K562 treated with DMSO at 1 percent for 4 hours (cell line): ENCODE data around the gene SLC16A4. TPM values are rescaled to one million over a fixed set of nuclear protein-coding genes. Genes with fewer than 3 reads are reported as not detected.

Experiments used
- total RNA-seq: library from RNA; unstranded; fragments of 300-600 nt; gene quantifications from 2 replicates; pipeline ENCODE4 v1.2.3, GENCODE V29; 2022; ENCODE audit not compliant: insufficient read depth

The SLC16A4 gene
- total RNA-seq, result 0.34 TPM in 1 of 2 replicates, not detected in the other

DNA sequence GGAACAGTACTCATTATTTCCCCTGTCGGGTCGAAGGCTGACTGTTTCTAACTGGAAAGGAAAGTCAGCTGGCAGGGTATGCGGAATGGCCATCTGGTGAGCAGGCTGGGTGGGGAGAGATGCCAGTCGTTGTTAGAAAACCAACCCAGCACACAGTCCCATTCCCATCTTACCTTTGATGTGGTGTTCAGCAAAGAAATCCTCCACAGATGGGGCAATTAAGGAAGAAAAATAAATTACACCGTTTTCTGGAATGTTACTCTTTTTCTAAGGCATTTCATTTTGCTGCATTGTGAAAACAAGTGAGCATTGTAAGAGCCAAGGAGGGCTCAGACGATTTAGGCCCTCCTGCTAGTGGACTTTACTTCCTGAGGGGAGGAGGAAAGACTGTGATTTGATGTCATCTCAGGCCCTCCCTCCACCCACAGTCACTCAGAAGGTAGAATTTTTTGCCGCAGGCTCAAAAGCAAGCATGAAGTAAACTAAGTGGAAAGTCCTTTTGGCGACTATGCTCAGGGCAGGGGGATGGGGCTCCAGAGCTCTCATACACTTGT, at the start of gene SLC16A4:
SLC16A4 (minus strand) TSS at position 335 of the 554 bp plus-strand sequence. CDS start 1,703 bp downstream, outside the sequence.

DNA sequence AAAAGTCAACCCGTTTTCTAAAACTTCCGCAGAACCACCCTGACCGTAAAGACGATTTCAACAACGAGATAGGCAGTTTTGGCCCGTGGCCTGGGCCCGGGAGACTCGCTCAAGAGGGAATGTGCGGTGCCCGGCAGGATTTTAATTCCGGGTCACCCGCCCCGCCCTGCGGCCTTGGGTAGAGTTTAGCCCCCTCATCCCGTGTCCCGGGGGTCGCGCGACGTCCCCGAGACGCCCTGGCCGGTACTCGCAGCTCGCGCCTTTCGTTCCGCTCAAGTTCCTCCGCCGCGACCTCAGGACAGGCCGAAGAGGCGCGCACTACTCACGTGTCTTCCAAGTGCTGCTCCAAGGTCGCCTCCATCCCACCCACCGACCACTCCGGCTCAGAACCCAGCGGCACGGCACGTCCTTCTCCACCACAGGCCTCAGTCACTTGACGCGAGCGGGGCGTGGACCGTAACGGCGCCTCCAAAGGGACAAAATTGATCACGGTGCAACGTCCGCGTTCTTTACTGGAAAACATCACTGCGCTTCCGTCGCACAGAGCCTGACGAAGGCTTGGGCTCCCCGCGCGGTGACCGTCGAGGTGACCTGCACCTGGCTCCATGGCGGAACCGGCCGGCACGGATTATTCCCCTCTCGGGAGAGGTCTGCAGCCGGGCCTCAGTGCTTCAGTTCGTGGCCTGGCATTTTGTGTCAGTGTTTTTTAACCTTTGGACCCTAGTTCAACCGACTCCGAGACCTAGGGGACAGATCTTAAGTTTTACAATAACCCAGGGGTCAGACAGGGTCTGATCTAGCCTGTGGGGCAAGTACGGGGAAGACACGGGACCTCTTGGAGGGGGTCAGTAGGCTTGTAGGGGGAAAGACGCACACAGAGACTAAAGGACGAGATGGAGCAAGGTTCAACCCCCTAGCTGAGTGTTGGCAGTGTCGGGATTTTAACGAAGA, 16.7 kb upstream of the SLC16A4 start, which contains the start of gene LAMTOR5:
LAMTOR5 (minus strand) TSS at position 435 of the 951 bp plus-strand sequence; CDS start at position 361, 74 bp downstream.

DNA sequence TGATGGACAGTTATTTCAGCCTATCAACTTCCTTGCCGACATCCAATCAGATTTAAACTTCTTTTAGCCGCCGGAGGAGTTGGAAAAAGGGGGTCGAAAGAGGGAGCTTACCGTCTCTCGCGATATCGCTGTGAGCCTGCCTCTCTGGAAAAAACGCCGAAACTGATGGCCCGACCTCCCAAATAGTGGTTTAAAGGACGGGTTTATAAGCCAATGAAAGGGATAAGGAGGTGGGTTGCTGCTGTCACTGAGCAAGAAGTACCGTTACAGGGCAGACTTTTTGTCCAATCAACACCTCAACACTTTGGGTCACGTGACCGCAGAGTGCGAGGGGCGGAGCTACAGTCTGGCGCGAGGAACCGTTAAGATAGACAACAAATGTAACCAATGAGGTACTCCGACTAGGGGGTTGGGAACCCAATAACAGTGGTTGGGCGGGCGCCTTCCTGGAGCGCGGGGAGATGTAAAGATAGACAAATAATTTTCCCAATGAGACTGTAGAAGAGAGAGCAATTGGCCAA, 51.9 kb downstream of the SLC16A4 start, which contains the start of gene RBM15:
RBM15 (plus strand) TSS at position 492 of the 521 bp plus-strand sequence; CDS start at position 521, 29 bp downstream.

Other genes starting within 250 kb of the SLC16A4 start
- gene SLC6A17, start 240.5 kb downstream of the SLC16A4 start, total RNA-seq, result not detected in 2 replicates
- 0.55 and 1.3 TPM in 2 replicates for gene KCNC4, start 180.7 kb downstream of the SLC16A4 start, total RNA-seq
- 20.9 and 29.3 TPM in 2 replicates for gene RBM15, start 51.6 kb downstream of the SLC16A4 start, total RNA-seq
- gene LAMTOR5, start 16.7 kb upstream of the SLC16A4 start, total RNA-seq, result 380 and 394 TPM in 2 replicates
- not detected in 2 replicates for gene PROK1, start 60.1 kb upstream of the SLC16A4 start, total RNA-seq
- not detected in 2 replicates for gene KCNA10, start 128.1 kb upstream of the SLC16A4 start, total RNA-seq
- not detected in 2 replicates for gene KCNA2, start 215.3 kb upstream of the SLC16A4 start, total RNA-seq